T47D (cell line): ENCODE results near the gene CCNA2.
A peak's percentile ranks its signal among the peaks of the same experiment; 100 is the strongest.

Source experiments
- DNase-seq, 2 experiments: peaks; one replicate each; pipeline versions ENCODE4 v3.0.0 to v3.0.0-alpha.2; 2011 to 2012; ENCODE audit warnings: low read depth in 1 of 2, low spot score in 1 of 2
- JUND ChIP-seq: IDR thresholded peaks from 2 replicates; pipeline ENCODE4 v1.6.1; 2012; ENCODE audit warnings: low read depth
- in situ Hi-C: cut with HindIII; loops from 2 replicates; pipeline ENCODE4 v1.10.0; 2016; ENCODE audit warnings: low sequenced_read_pairs, low pct_unique_long_range_greater_than_20kb

Gene CCNA2

GRCh38 chr4:121822796-121823504 lies 733 bp downstream of the CCNA2 start:
- TF ChIP-seq JUND, result no peak
- peak in 1 of 2 experiments; percentile 20 for DNase-seq

GRCh38 chr4:121822047-121822446 lies 1.6 kb downstream of the CCNA2 start:
- no peak for DNase-seq
- TF ChIP-seq JUND, result no peak
- in situ Hi-C loops, result no loop called here

More at GRCh38 chr4:121822796-121823504, 733 bp downstream of the CCNA2 start:
- in situ Hi-C loops, result no loop called here

GRCh38 chr4:121819216-121819965 lies 4.3 kb downstream of the CCNA2 start:
- no peak for TF ChIP-seq JUND
- in situ Hi-C loops, result no loop called here
- DNase-seq, result no peak

GRCh38 chr4:121818215-121818614 lies 5.5 kb downstream of the CCNA2 start:
- no peak for DNase-seq
- no peak for TF ChIP-seq JUND
- in situ Hi-C loops, result no loop called here

- in situ Hi-C loops, result no loop called here
- DNase-seq, result no peak
- TF ChIP-seq JUND, result no peak
Measured at GRCh38 chr4:121817701-121818100, 6.0 kb downstream of the CCNA2 start.

- in situ Hi-C loops, result no loop called here
- DNase-seq, result no peak
- TF ChIP-seq JUND, result no peak
Measured at GRCh38 chr4:121817006-121817405, 6.7 kb downstream of the CCNA2 start.

GRCh38 chr4:121814756-121815155 lies 8.9 kb downstream of the CCNA2 start:
- in situ Hi-C loops, result no loop called here
- TF ChIP-seq JUND, result no peak
- DNase-seq, result no peak

- in situ Hi-C loops, result no loop called here
- TF ChIP-seq JUND, result no peak
- DNase-seq, result no peak
Measured at GRCh38 chr4:121811122-121811521, 12.6 kb downstream of the CCNA2 start.

- in situ Hi-C loops, result no loop called here
- no peak for TF ChIP-seq JUND
- no peak for DNase-seq
Measured at GRCh38 chr4:121806411-121806810, 17.3 kb downstream of the CCNA2 start.

GRCh38 chr4:121801715-121802075 lies 22.0 kb downstream of the CCNA2 start:
- TF ChIP-seq JUND, result no peak
- in situ Hi-C loops, result no loop called here
- no peak for DNase-seq

- TF ChIP-seq JUND, result no peak
- in situ Hi-C loops, result no loop called here
- DNase-seq, result peak; percentile 18 to 94
Measured at GRCh38 chr4:121800961-121801714, 22.5 kb downstream of the CCNA2 start, which contains the start of gene EXOSC9. Gene EXOSC9, plus strand, starts transcription at chr4:121801323. Its CDS starts 102 bp downstream, at chr4:121801425.

- no peak for TF ChIP-seq JUND
- in situ Hi-C loops, result no loop called here
- no peak for DNase-seq
Measured at GRCh38 chr4:121800638-121800960, 23.1 kb downstream of the CCNA2 start.
